Neural cell (in vitro differentiated cells): ENCODE measurements around the gene PARD3B. TPM values are rescaled to one million over a fixed set of nuclear protein-coding genes. Genes with fewer than 3 reads are reported as not detected.

Experiments
- H2AFZ ChIP-seq: fragments of 200-600, 300-800 bp; sonication (generic), shearing (Covaris generic); 2 replicates; pipeline ENCODE4 v1.6.0; 2014; ENCODE audit warnings: low read depth, mild to moderate bottlenecking, antibody characterized with exemption, low read length, moderate library complexity
- H3F3A ChIP-seq: fragments of 200-600 bp; shearing (Covaris generic); 2 replicates; pipeline ENCODE4 v1.6.1; 2016; ENCODE audit warnings: mild to moderate bottlenecking, moderate library complexity, mixed read lengths, antibody characterized with exemption, low read length; ENCODE audit not compliant: insufficient read depth, poor library complexity, severe bottlenecking
- H3K27ac ChIP-seq: fragments of 200-600, 300-800 bp; sonication (generic), shearing (Covaris generic); 2 replicates; pipeline ENCODE4 v1.5.1; 2014; ENCODE audit warnings: mild to moderate bottlenecking, low read length, moderate library complexity
- H3K27me3 ChIP-seq: fragments of 300-800, 200-600 bp; sonication (generic), shearing (Covaris generic); 2 replicates; pipeline ENCODE4 v1.6.0; 2014; ENCODE audit warnings: mild to moderate bottlenecking, low read depth, low read length, moderate library complexity; ENCODE audit not compliant: insufficient read depth
- H3K36me3 ChIP-seq: fragments of 300-800, 200-600 bp; sonication (generic), shearing (Covaris generic); 2 replicates; pipeline ENCODE4 v1.5.1; 2014; ENCODE audit warnings: mild to moderate bottlenecking, antibody characterized with exemption, low read length, moderate library complexity; ENCODE audit not compliant: insufficient read depth
- H3K4me2 ChIP-seq: fragments of 300-800, 200-600 bp; sonication (generic), shearing (Covaris generic); 2 replicates; pipeline ENCODE4 v1.6.0; 2014; ENCODE audit warnings: mild to moderate bottlenecking, low read length
- H3K4me3 ChIP-seq: fragments of 300-800, 200-600 bp; sonication (generic), shearing (Covaris generic); 2 replicates; pipeline ENCODE4 v1.5.1; 2014; ENCODE audit warnings: mild to moderate bottlenecking, low read length, moderate library complexity
- H3K79me2 ChIP-seq: fragments of 200-600 bp; shearing (Covaris generic); replicated peaks from 2 replicates; pipeline ENCODE4 v1.6.0; 2014; ENCODE audit warnings: mild to moderate bottlenecking, low read length, moderate library complexity; ENCODE audit not compliant: insufficient read depth
- H3K9ac ChIP-seq: fragments of 300-800, 200-600 bp; sonication (generic), shearing (Covaris generic); 2 replicates; pipeline ENCODE4 v1.6.1; 2016; ENCODE audit warnings: mild to moderate bottlenecking, low read length, mixed read lengths
- H3K9me2 ChIP-seq: fragments of 200-600 bp; shearing (Covaris generic); 2 replicates; pipeline ENCODE4 v1.6.1; 2016; ENCODE audit warnings: mild to moderate bottlenecking, low read length, mixed read lengths; ENCODE audit not compliant: insufficient read depth
- H3K9me3 ChIP-seq: fragments of 200-600, 300-800 bp; sonication (generic), shearing (Covaris generic); 2 replicates; pipeline ENCODE4 v1.6.1; 2016; ENCODE audit warnings: mild to moderate bottlenecking, mixed run types, low read length, moderate library complexity, mixed read lengths
- H4K20me1 ChIP-seq: fragments of 200-600 bp; shearing (Covaris generic); 2 replicates; pipeline ENCODE4 v1.6.1; 2016; ENCODE audit warnings: mild to moderate bottlenecking, mixed run types; ENCODE audit not compliant: insufficient read depth
- CTCF ChIP-seq: fragments of 450-650 bp; IDR thresholded peaks from 2 replicates; pipeline ENCODE4 v1.5.1; 2014; ENCODE audit warnings: antibody characterized with exemption, mild to moderate bottlenecking, moderate library complexity; ENCODE audit not compliant: poor library complexity, severe bottlenecking
- EP300 ChIP-seq: fragments of 450-650 bp; conservative IDR thresholded peaks from 2 replicates; pipeline ENCODE4 v1.6.1; 2014; ENCODE audit warnings: antibody characterized with exemption, mild to moderate bottlenecking, moderate library complexity; ENCODE audit not compliant: poor library complexity, severe bottlenecking
- EZH2 ChIP-seq: fragments of 200-600, 300-800 bp; shearing (Covaris generic), sonication (generic); IDR thresholded peaks from 2 replicates; pipeline ENCODE4 v1.6.1; 2014; ENCODE audit warnings: antibody characterized with exemption, low read length, borderline replicate concordance, mild to moderate bottlenecking; ENCODE audit not compliant: insufficient read depth, poor library complexity, severe bottlenecking
- MXI1 ChIP-seq: fragments of 450-650 bp; conservative IDR thresholded peaks from 2 replicates; pipeline ENCODE4 v1.6.1; 2014; ENCODE audit warnings: antibody characterized with exemption, mild to moderate bottlenecking; ENCODE audit not compliant: poor library complexity, severe bottlenecking
- POLR2AphosphoS5 ChIP-seq: IDR thresholded peaks from 2 replicates; pipeline ENCODE4 v1.6.1; 2012
- RAD21 ChIP-seq: fragments of 450-650 bp; conservative IDR thresholded peaks from 2 replicates; pipeline ENCODE4 v1.6.1; 2014; ENCODE audit warnings: antibody characterized with exemption, mild to moderate bottlenecking, moderate library complexity
- REST ChIP-seq: IDR thresholded peaks from 2 replicates; pipeline ENCODE4 v1.6.1; 2012; ENCODE audit warnings: borderline replicate concordance
- SMC3 ChIP-seq: fragments of 450-650 bp; conservative IDR thresholded peaks from 2 replicates; pipeline ENCODE4 v1.6.1; 2014; ENCODE audit warnings: antibody characterized with exemption, mild to moderate bottlenecking, moderate library complexity; ENCODE audit not compliant: poor library complexity
- TAF1 ChIP-seq: IDR thresholded peaks from 2 replicates; pipeline ENCODE4 v1.6.1; 2012; ENCODE audit warnings: low read depth
- polyA plus RNA-seq: library from polyadenylated mRNA; depleted of rRNA; stranded (reverse); fragments of >200 nt; gene quantifications from 2 replicates; pipeline ENCODE4 v1.2.3, GENCODE V29; 2014

Gene PARD3B
- polyA plus RNA-seq, 1 donor from 2014 or later, result 0.54 TPM

GRCh38 chr2:205637779-205638503 is 1092.7 kb downstream of the PARD3B start:
- Histone ChIP-seq H3K4me2 (no peak overlapping the region), H3K4me3 (no peak overlapping the region), H2AFZ (no peak overlapping the region)

DNA sequence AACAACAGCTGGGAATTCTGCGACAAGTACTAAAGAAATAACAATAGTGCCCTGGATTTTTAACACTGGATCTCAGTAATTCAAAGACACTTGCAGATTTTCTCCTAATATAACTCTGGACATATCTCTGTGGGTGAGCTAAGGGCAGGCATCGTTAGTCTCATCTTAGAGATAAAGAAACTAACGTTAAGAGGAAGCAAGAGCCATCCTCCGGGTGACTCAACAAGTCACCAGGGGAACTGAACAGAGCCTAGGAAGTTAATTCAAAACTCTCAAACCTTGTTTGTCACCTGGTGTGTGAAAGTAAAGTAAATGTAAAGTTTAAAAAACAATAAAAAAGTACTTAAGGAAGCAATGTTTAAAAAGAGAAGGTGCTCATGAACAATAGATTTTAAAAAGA is 1095.4 kb downstream of the PARD3B start:
- H3K36me3 ChIP-seq, result no peaks in the 10 kb centered on the region
- H3K9me3 ChIP-seq, result no peaks in the 10 kb centered on the region
- no peak overlapping the region for H3K4me2 ChIP-seq
- no peak overlapping the region for H3K9ac ChIP-seq
- no peaks in the 10 kb centered on the region for H3K9me2 ChIP-seq
- no peaks in the 10 kb centered on the region for H3K79me2 ChIP-seq
- H3F3A ChIP-seq, result no peaks in the 10 kb centered on the region
- no peaks in the 10 kb centered on the region for H4K20me1 ChIP-seq
- no peak overlapping the region for H2AFZ ChIP-seq
- no peak overlapping the region for H3K4me3 ChIP-seq
- no peak overlapping the region for H3K27ac ChIP-seq
- H3K27me3 ChIP-seq, result no peaks in the 10 kb centered on the region
- TF ChIP-seq EZH2, result no peak
- no peak for TF ChIP-seq MXI1
- no peak for TF ChIP-seq EP300
- TF ChIP-seq SMC3, result no peak
- TF ChIP-seq TAF1, result no peak
- no peak for TF ChIP-seq RAD21
- no peak for TF ChIP-seq REST

More at GRCh38 chr2:205637779-205638503, 1092.7 kb downstream of the PARD3B start:
- no peaks in the 10 kb centered on the region for H4K20me1 ChIP-seq
- H3F3A ChIP-seq, result no peaks in the 10 kb centered on the region
- TF ChIP-seq CTCF, result no peak
- TF ChIP-seq MXI1, result no peak
- TF ChIP-seq POLR2AphosphoS5, result no peak
- TF ChIP-seq REST, result no peak
- no peak for TF ChIP-seq TAF1
- TF ChIP-seq RAD21, result no peak
- TF ChIP-seq EZH2, result no peak
- no peak for TF ChIP-seq EP300
- TF ChIP-seq SMC3, result no peak
- no peaks in the 10 kb centered on the region for H3K36me3 ChIP-seq
- no peaks in the 10 kb centered on the region for H3K27me3 ChIP-seq
- H3K9me2 ChIP-seq, result no peaks in the 10 kb centered on the region
- no peaks in the 10 kb centered on the region for H3K9me3 ChIP-seq
- no peaks in the 10 kb centered on the region for H3K79me2 ChIP-seq
- no peak overlapping the region for H3K9ac ChIP-seq
- H3K27ac ChIP-seq, result no peak overlapping the region
